NCI-H1092 treated with DMSO at 0.1 percent for 48 hours (cell line): Measurements from ENCODE around the gene FAM110D.

Experiments
- DNase-seq: peaks from one replicate; lab custom pipeline; 2025; lab: John Stamatoyannopoulos, UW

FAM110D gene

GRCh38 chr1:26189331-26189730 lies 30.5 kb downstream of the FAM110D start:
- no peak for DNase-seq

DNA sequence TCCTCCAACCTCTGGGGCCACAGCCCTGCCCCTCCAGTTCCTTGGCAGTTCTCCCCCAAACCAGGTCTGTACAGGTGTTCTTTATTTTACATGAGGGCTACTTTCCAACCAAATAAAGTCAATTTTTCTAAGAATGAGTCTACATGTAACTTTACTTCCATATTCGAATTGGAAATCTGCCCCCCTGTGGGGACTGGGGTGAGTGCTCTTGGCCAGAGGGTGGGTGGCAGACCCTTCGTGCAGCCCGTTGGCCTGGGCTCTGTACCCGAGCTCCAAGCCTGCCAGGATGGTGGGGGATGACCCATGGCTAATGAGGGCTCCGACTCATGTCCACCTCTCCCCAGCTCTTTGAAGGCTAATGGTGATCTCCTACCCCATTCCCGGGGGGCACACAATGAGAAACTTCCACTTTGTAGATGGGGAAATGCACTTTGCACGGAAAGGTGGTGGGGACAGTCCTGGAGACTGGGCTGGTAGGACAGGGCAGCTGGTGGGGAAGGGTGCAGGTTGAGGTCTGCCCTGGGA lies 30.9 kb downstream of the FAM110D start:
- DNase-seq: no peak

- DNase-seq: peak; percentile 40
These were observed 31.6 kb downstream of the FAM110D start, which contains the start of gene CATSPER4 for GRCh38 chr1:26190373-26190987. CATSPER4 (plus strand) TSS chr1:26190602; CDS start chr1:26190628, 26 bp downstream.

DNA sequence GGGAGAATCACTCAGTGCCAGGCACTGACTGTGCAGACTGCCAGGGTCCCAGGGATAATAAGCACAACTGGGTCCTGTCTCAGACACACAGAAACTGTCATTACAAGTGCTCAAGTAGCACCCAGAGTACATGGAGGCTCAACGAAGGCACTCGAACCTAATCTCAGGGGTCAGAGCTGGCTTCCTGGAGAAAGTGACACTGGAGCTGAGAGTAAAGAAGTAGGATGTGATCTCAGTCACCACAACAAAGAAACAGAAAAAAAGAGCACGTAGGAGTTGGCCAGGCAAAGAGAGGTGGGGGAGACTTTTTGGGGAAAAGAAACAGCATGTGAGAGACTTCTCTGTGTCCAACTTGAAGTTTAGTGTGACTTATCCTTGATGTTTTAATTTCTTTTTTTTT lies 32.9 kb downstream of the FAM110D start:
- no peak for DNase-seq

GRCh38 chr1:26195805-26196204 lies 36.9 kb downstream of the FAM110D start:
- no peak for DNase-seq

- no peak for DNase-seq
These were observed 38.4 kb downstream of the FAM110D start for GRCh38 chr1:26197301-26197700.

GRCh38 chr1:26197813-26198212 lies 38.9 kb downstream of the FAM110D start:
- DNase-seq: no peak

DNA sequence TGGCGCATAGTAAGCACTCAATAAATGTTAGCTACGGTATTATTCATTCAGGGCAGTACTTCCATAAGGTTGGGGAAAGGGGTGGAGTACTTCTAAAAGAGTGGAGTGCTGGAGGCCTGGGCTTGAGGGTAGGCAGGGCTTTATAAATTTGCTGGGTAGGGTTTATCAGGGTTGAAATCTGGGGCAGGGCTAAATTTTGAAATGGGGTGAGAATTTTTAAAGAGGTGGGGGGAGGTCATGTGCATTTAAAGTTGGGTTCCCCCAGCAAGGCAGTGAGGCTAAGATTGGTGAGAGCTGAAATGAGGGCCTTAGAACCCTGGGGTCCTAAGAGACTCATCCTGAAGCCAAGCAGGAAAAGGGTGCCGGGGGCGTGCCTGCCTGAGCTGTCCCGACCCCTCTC lies 41.5 kb downstream of the FAM110D start:
- DNase-seq: no peak

GRCh38 chr1:26203642-26204318 lies 44.9 kb downstream of the FAM110D start:
- no peak for DNase-seq

DNA sequence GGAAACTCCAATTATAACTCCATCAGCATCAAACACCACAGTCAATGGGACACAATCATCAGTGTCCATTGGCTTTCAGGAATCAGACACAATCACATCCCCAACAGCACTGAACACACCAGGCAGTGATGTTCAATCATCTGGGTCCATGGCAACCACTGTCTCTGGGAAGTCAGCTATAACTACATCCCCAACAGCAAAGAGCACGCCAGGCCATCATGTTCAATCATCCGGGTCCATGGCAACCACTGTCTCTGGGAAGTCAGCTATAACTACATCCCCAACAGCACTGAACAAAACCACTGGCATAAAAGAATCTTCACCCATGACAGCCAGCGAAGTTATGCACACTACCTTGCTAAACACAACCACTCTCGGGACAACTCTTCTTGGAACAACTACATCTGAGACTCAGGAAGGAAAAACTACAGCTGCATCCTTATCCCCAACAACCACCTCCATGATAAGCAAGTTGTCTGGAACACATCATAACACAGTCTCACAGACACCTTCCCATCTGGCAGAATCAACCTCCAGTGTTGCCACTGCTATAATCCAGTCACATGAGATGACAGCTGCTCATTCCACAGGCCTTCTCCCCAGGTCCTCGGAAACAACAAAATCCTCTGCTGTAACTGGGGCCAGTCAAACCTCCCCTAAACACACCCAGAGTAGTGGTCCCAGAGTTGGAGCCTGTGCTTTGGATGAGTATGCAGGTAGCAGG lies 51.4 kb downstream of the FAM110D start:
- no peak for DNase-seq

GRCh38 chr1:26212726-26213125 lies 53.8 kb downstream of the FAM110D start:
- no peak for DNase-seq

GRCh38 chr1:26213335-26213905 lies 54.5 kb downstream of the FAM110D start:
- DNase-seq: no peak
